HG03064 (cell line): ENCODE data around the gene BAIAP2.

Experiments used
- ATAC-seq: cut with Tn5 transposase; IDR thresholded peaks from one replicate; pipeline ENCODE4 v1.9.1; 2021; ENCODE audit warnings: low read depth; ENCODE audit not compliant: unreplicated experiment

BAIAP2 gene

DNA sequence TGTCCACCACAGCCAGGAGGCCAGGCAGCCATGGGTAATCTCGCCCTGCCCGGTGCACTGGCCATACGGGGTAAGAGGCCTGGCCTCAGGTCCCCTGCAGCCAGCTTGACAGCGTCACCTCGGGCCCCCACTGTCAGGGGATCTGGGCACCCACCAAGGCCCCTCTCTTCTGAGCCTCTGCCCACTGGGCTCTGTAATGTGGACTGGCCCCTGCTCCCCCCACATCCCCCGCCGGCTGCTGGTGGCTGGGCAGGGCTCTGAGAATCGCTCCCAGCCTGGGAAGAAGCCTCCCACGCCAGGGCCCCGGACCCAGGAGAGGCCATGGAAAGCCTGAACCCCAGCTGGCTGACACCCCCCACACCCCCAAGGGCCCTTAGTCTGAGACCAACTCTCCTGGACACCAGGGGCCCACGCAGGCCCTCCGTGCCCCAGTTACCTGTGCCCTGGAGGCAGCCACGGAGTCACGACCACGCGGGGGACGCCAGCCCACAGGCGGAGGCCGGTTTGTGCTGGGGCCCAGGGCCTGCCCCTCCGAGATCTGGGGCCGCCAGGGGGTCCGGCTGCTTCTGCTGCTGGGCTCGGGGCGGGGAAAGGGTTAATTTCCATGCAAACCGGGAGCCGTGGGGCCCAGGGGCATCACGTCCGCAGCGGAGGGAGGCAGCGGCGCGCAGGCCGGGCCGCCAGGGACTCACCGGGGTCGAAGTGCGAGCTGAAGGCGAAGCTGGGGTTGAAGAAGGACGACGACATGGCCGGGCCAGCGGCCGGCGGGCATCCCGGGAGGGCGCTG is 130.5 kb downstream of the BAIAP2 start, which contains the start of gene PVALEF:
Gene PVALEF (plus strand): TSS at position 262 of the 787 bp plus-strand sequence. CDS start 15,720 bp downstream, outside the sequence.
- ATAC-seq = no peak

GRCh38 chr17:81166033-81166492 is 131.1 kb downstream of the BAIAP2 start, which contains the start of gene AATK:
Gene AATK (minus strand): TSS chr17:81166221. CDS start chr17:81165992, 229 bp downstream.
- no peak for ATAC-seq
